ENCODE results near the gene CRYGD. TPM values are rescaled to one million over a fixed set of nuclear protein-coding genes. Genes with fewer than 3 reads are reported as not detected.
A peak's percentile ranks its signal among the peaks of the same experiment; 100 is the strongest.

Gene CRYGD
- polyA plus RNA-seq, 1 experiment = not detected

DNA sequence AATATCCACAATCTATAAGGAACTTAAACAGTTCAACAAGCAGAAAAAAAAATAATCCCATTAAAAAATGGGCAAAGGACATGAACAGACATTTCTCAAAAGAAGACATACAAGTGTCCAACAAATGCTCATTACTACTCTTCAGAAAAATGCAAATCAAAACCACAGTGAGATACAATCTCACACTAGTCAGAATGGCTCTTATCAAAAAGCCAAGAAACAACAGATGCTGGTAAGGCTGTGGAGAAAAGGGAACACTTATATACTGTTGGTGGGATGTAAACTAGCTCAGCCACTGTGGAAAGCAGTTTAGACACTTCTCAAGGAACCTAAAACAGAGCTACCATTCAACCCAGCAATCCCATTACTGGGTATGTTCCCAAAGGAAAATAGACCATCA lies 28.8 kb upstream of the CRYGD start:
- POLR2A ChIA-PET = no interaction called here
- DNase-seq (ENCODE audit: low read depth) = no peak
- TF ChIP-seq, protein P1, sequence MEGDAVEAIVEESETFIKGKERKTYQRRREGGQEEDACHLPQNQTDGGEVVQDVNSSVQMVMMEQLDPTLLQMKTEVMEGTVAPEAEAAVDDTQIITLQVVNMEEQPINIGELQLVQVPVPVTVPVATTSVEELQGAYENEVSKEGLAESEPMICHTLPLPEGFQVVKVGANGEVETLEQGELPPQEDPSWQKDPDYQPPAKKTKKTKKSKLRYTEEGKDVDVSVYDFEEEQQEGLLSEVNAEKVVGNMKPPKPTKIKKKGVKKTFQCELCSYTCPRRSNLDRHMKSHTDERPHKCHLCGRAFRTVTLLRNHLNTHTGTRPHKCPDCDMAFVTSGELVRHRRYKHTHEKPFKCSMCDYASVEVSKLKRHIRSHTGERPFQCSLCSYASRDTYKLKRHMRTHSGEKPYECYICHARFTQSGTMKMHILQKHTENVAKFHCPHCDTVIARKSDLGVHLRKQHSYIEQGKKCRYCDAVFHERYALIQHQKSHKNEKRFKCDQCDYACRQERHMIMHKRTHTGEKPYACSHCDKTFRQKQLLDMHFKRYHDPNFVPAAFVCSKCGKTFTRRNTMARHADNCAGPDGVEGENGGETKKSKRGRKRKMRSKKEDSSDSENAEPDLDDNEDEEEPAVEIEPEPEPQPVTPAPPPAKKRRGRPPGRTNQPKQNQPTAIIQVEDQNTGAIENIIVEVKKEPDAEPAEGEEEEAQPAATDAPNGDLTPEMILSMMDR (IDR thresholded peaks at IDR 0.05; ENCODE audit: insufficient read depth, low read depth, low read length) = no peak
- H3K27me3 ChIP-seq (ENCODE audit: control insufficient read depth, insufficient read depth, low read length) = no peaks in the 10 kb centered on the region
- CTCF ChIA-PET = no interaction called here
- H3K4me3 ChIP-seq (ENCODE audit: low read depth, low read length) = no peak overlapping the region
- H3K36me3 ChIP-seq (ENCODE audit: control insufficient read depth, insufficient read depth, low read length) = no peaks in the 10 kb centered on the region

DNA sequence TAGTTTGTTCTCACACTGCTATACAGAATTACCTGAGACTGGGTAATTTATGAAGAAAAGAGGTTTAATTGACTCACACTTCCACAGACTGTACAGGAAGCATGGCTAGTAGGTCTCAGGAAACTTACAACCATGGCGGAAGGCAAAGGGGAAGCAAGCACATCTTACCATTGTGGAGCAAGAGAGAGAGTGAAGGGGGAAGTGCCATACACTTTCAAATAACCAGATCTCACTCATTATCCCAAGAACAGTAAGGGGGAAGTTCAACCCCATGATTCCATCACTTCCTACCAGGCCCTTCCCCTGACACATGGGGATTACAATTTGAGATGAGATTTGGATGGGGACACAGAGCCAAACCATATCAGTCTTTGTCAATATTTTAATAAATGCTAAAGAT lies 26.6 kb upstream of the CRYGD start:
- H3K27me3 ChIP-seq (ENCODE audit: control insufficient read depth, insufficient read depth, low read length) = no peaks in the 10 kb centered on the region
- no peak for DNase-seq (ENCODE audit: low read depth)
- CTCF ChIA-PET = no interaction called here
- POLR2A ChIA-PET = no interaction called here
- no peak overlapping the region for H3K4me3 ChIP-seq (ENCODE audit: low read depth, low read length)
- TF ChIP-seq, protein P1 (IDR thresholded peaks at IDR 0.05; ENCODE audit: insufficient read depth, low read depth, low read length) = no peak
- no peaks in the 10 kb centered on the region for H3K36me3 ChIP-seq (ENCODE audit: control insufficient read depth, insufficient read depth, low read length)

DNA sequence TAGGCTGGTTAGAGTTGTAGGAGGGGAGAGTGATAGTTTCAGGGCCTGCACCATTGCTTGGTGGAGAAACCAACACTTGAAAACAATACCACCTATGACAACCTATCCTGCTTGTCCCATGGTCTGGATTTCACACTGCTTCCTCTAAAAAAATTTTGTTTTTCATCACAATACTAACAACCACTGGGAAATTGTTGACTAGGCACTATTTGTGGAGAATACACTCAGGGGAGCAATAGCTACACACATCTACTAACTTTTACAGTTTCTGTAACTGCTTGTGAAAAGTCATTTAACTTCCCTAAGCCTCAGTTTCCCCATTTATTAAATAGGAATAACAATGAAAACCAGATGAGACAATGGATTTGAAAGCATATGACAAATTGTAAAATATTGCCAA lies 25.8 kb upstream of the CRYGD start:
- TF ChIP-seq, protein P1 (IDR thresholded peaks at IDR 0.05; ENCODE audit: insufficient read depth, low read depth, low read length) = no peak
- H3K4me3 ChIP-seq (ENCODE audit: low read depth, low read length) = no peak overlapping the region
- no peaks in the 10 kb centered on the region for H3K27me3 ChIP-seq (ENCODE audit: control insufficient read depth, insufficient read depth, low read length)
- no peaks in the 10 kb centered on the region for H3K36me3 ChIP-seq (ENCODE audit: control insufficient read depth, insufficient read depth, low read length)
- ChIA-PET CTCF (no interaction called here), POLR2A (no interaction called here)
- DNase-seq (ENCODE audit: low read depth) = no peak

DNA sequence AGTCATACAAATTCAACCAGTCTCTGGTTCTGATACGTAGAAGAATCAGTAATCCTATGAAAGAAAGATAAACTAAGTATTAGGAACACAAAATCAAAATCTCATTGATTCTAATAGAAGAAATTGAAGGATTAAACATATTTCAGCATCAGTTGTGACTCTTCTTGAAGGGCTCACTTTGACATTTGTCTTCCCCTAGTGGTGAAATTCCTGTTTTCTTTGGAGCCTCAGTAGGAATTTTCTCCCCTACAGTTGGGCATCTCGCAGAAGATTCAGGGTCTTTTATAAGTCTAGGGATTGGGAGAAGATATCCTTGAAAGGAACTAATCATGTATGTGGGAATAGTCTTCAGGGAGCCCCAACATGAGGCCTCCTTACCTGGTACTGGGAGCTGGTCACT lies 24.5 kb upstream of the CRYGD start:
- no peak overlapping the region for H3K4me3 ChIP-seq (ENCODE audit: low read depth, low read length)
- CTCF ChIA-PET = no interaction called here
- TF ChIP-seq, protein P1 (IDR thresholded peaks at IDR 0.05; ENCODE audit: insufficient read depth, low read depth, low read length) = 0 out of 2 replicates have a peak, but pooled peaks have one; percentile 13
- H3K36me3 ChIP-seq (ENCODE audit: control insufficient read depth, insufficient read depth, low read length) = no peaks in the 10 kb centered on the region
- no peak for DNase-seq (ENCODE audit: low read depth)
- H3K27me3 ChIP-seq (ENCODE audit: control insufficient read depth, insufficient read depth, low read length) = no peaks in the 10 kb centered on the region
- POLR2A ChIA-PET = no interaction called here

DNA sequence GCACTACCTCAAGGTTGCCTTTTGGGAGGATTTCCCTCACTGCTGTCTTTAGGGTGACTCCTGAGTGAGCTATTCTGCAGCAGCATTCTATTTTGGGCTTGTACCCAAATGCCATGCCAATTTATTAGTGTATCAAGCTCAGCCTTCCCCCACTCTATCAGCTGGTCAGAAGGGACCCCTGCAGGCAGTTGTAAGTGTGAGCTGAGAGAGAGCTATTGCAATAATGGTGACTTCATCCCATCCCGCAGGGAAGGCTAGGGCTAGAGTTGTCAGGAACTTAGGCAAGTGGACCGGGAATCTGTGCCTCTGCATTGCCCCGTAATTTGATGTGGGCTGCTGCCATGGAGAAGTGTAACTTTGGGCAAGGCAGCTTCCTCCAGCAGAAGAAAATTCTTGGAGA lies 23.4 kb upstream of the CRYGD start:
- Histone ChIP-seq H3K27me3 (ENCODE audit: control insufficient read depth, insufficient read depth, low read length) (no peaks in the 10 kb centered on the region), H3K36me3 (ENCODE audit: control insufficient read depth, insufficient read depth, low read length) (no peaks in the 10 kb centered on the region), H3K4me3 (ENCODE audit: low read depth, low read length) (no peak overlapping the region)
- ChIA-PET CTCF (no interaction called here), POLR2A (no interaction called here)
- TF ChIP-seq, protein P1 (IDR thresholded peaks at IDR 0.05; ENCODE audit: insufficient read depth, low read depth, low read length) = no peak
- DNase-seq (ENCODE audit: low read depth) = no peak

All from BJ (cell line).